A549 treated with RU486 at 1 μM for 4 hours (cell line): Measurements from ENCODE around the gene AURKAIP1. TPM values are rescaled to one million over a fixed set of nuclear protein-coding genes. Genes with fewer than 3 reads are reported as not detected.

Experiments
- total RNA-seq: library from RNA; stranded (reverse); fragments of 200-300 nt; extraction: Qiagen RNA extraction; gene quantifications from 5 replicates; pipeline ENCODE4 v1.2.3, GENCODE V29; 2022; ENCODE audit warnings: low read depth

The AURKAIP1 gene
- total RNA-seq: 99.9 to 181 TPM (median 176 TPM) in 5 replicates

DNA sequence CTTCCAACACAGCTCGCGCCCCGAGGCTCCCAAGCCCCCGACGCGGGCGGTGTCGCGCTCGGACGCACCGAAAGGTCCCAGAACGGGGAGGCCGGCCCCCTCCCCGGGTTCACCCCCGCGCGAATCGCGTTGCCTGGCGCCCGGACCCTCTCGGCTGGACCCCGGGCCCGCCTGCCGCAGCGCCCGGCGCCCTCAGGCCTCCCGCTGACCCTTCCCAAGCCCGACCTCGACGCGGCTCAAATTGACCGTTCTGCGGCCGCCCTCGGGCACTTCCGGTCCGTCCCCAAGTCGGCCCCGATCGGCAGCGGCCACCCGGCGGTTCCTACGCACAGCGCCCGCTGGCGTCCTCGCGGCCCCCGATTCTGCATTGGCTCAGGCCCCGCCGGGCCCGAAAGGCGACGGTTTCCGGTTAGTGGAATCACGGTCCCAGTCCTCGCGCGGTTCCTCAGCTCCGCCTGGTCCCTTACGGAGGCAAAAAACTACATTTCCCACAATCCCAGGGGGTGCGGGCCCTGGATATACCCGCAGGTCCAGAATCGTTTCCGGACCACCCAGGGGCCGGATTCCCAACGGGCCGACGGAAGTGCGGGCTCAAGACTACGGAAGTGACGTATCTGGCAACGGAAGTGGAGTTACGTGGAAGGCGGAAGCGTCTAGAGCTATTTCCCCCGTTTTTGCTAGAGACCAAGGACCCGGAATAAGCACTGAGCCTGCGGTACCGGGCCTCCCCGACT is at the start of gene AURKAIP1:
AURKAIP1 (minus strand) TSS at position 279 of the 734 bp plus-strand sequence. CDS start 451 bp downstream, outside the sequence.

DNA sequence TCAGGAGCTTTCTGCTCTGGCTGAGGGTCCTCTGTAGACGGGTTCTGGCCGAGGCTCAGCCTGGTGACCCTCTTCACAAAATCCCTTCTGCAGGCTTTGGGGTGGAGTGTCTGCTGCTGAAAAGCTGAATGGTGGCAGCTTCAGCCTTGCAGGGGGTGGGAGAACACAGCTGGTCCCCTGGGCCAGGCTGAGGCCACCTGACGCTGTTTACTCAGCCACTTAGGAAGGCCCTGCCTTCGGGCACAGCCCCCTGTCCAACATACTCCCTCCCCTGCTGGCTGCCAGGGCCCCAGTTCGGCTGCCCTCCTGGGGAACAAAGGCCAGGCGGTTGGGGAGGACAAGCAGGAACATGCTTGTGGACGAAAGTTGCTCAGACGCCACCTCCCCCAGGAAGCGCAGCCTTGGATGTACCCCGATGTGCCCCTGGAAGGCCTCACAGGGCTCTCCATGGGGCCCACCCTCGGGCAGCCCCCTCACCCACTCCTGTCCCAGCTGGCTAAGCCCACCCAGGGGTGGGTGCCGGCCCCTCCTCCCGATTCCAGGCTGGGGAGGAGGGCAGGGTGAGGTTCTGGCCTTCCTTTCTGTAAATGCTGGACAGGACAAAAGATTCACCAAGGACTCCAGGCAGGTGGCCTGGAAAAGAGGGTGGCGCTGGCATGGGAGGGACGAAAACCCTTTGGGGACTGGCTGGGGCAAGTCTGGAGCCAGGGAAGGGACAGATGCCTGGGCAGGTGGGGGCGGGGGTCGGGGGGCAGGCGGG is 46.3 kb upstream of the AURKAIP1 start, which contains the start of gene ANKRD65:
ANKRD65 (minus strand) TSS at position 130 of the 760 bp plus-strand sequence. CDS start 271 bp downstream, outside the sequence.

GRCh38 chr1:1406821-1407635 is 32.0 kb upstream of the AURKAIP1 start, which contains the start of gene MRPL20:
Gene MRPL20 (minus strand): TSS chr1:1407293. CDS start chr1:1407217, 76 bp downstream.

GRCh38 chr1:1399187-1399871 is 24.3 kb upstream of the AURKAIP1 start, which contains the start of gene CCNL2:
Gene CCNL2 (minus strand): TSS chr1:1399335. CDS start chr1:1399306, 29 bp downstream.

DNA sequence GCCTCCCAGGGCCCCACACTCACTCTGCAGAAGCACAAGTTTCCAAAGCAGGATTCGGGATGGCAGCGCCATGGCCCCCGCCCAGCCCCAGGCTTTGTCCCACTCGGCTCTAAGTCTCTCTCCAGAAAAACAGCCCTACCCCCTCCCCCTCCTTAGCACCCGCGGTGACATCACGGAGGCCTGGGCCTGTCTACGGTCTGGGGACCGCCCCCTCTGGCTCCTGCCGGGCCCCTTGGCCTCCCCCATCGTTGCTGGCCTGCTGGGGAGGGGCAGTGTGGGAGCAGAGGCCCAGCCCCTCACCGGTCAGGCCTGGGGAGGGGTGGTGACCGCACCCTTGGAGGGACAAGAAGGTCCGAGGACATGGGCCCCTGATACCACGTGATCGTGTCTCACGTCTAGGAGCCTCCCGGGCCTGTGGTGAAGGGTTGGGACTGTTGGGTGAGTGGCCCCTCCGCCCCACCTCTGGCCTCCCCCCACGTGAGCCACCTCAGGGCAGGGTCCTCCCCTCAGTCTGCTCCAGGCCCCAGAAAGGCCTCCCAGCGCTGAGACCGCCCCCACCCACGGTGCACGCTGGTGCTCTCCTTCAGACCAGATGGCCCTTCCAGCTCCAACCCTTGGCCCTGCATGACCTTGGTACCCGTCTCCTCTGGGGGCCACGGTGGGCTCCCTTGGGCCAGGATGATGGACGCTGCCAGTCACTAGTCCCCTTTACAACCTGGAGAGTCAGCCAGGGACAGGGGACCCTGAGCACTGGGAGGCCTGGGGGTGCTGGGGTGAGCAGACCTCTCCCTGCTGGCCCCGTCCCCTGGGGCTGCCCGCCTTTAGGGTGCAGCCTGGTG is 16.4 kb downstream of the AURKAIP1 start, which contains the start of gene MXRA8:
MXRA8 (minus strand) TSS at position 123 of the 839 bp plus-strand sequence; CDS start at position 72, 51 bp downstream.

GRCh38 chr1:1349256-1350012 is 25.6 kb downstream of the AURKAIP1 start, which contains the start of gene DVL1:
Gene DVL1 (minus strand): TSS chr1:1349418. CDS start chr1:1349065, 353 bp downstream.

GRCh38 chr1:1331068-1331965 is 43.7 kb downstream of the AURKAIP1 start, which contains the start of gene TAS1R3:
Gene TAS1R3 (plus strand): TSS chr1:1331280. CDS start chr1:1331346, 66 bp downstream.

DNA sequence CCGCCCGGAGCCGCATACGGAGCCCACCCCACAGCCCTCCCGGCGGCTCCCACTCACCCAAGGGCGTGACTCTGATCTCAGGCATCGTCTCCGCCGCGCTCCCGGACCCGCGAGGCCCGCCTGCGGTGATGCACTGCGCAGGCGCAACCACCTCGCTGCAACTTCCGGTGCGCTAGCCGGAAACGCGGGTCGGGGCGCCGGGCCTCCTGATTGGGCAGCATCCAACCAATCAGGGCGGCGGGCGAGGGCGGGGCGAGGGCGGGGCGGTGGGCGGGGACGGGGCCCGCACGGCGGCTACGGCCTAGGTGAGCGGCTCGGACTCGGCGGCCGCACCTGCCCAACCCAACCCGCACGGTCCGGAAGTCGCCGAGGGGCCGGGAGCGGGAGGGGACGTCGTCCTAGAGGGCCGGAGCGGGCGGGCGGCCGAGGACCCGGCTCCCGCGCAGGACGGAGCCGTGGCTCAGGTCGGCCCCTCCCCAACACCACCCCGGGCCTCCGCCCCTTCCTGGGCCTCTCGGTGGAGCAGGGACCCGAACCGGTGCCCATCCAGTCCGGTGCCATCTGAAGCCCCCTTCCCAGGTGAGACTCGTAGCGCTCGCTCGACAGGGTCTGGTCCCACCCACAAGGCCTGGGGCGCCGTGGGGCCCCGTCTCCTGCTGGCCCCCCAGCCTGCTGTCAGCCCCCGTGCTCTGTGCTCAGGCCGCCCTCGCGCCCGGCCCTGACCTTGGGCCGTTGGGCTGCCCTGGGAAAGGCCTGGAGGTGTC is 50.3 kb downstream of the AURKAIP1 start, which contains the start of the genes CPTP and INTS11:
CPTP (plus strand) TSS at position 279 of the 764 bp plus-strand sequence. CDS start 2,109 bp downstream, outside the sequence.
INTS11 (minus strand) TSS at position 137 of the 764 bp plus-strand sequence; CDS start at position 85, 52 bp downstream.

Other genes starting within 250 kb of the AURKAIP1 start
- not detected in 5 replicates for gene TTLL10, start 201.3 kb downstream of the AURKAIP1 start, total RNA-seq
- gene TNFRSF18, start 168.6 kb downstream of the AURKAIP1 start, total RNA-seq: not detected in 5 replicates
- 0.22 TPM in 1 of 5 replicates, not detected in the others for gene TNFRSF4, start 161.1 kb downstream of the AURKAIP1 start, total RNA-seq
- gene SDF4, start 143.2 kb downstream of the AURKAIP1 start, total RNA-seq: 105 to 136 TPM (median 127 TPM) in 5 replicates
- gene B3GALT6, start 143.0 kb downstream of the AURKAIP1 start, total RNA-seq: 11.0 to 22.5 TPM (median 21.8 TPM) in 5 replicates
- gene C1QTNF12, start 128.5 kb downstream of the AURKAIP1 start, total RNA-seq: 0.59 to 1.7 TPM (median 1.1 TPM) in 5 replicates
- gene UBE2J2, start 101.4 kb downstream of the AURKAIP1 start, total RNA-seq: 35.9 to 51.0 TPM (median 48.6 TPM) in 5 replicates
- 0.68 to 1.3 TPM (median 1.2 TPM) in 5 replicates for gene SCNN1D, start 94.8 kb downstream of the AURKAIP1 start, total RNA-seq
- gene ACAP3, start 67.3 kb downstream of the AURKAIP1 start, total RNA-seq: 8.1 to 17.8 TPM (median 13.7 TPM) in 5 replicates
- gene PUSL1, start 66.6 kb downstream of the AURKAIP1 start, total RNA-seq: 16.5 to 29.3 TPM (median 22.8 TPM) in 5 replicates
- gene INTS11, start 50.5 kb downstream of the AURKAIP1 start, total RNA-seq: 47.7 to 61.4 TPM (median 58.1 TPM) in 5 replicates
- gene CPTP, start 50.4 kb downstream of the AURKAIP1 start, total RNA-seq: 13.1 to 20.9 TPM (median 18.3 TPM) in 5 replicates
- 0.08 to 0.14 TPM (median 0.12 TPM) in 5 replicates for gene TAS1R3, start 43.9 kb downstream of the AURKAIP1 start, total RNA-seq
- gene DVL1, start 25.8 kb downstream of the AURKAIP1 start, total RNA-seq: 44.0 to 77.6 TPM (median 71.9 TPM) in 5 replicates
- gene MXRA8, start 16.7 kb downstream of the AURKAIP1 start, total RNA-seq: 0.16 to 1.0 TPM (median 0.27 TPM) in 4 of 5 replicates, not detected in the other
- 36.2 to 57.5 TPM (median 50.3 TPM) in 5 replicates for gene CCNL2, start 24.1 kb upstream of the AURKAIP1 start, total RNA-seq
- gene MRPL20, start 32.1 kb upstream of the AURKAIP1 start, total RNA-seq: 127 to 156 TPM (median 138 TPM) in 5 replicates
- gene ANKRD65, start 46.1 kb upstream of the AURKAIP1 start, total RNA-seq: not detected in 5 replicates
- gene VWA1, start 60.5 kb upstream of the AURKAIP1 start, total RNA-seq: 4.8 to 16.5 TPM (median 14.4 TPM) in 5 replicates
- not detected in 5 replicates for gene ATAD3C, start 74.5 kb upstream of the AURKAIP1 start, total RNA-seq
- gene ATAD3B, start 96.6 kb upstream of the AURKAIP1 start, total RNA-seq: 1.6 to 3.3 TPM (median 3.2 TPM) in 5 replicates
- gene ATAD3A, start 137.0 kb upstream of the AURKAIP1 start, total RNA-seq: 28.2 to 40.1 TPM (median 37.3 TPM) in 5 replicates
- 0.22 to 0.52 TPM (median 0.36 TPM) in 5 replicates for gene TMEM240, start 165.4 kb upstream of the AURKAIP1 start, total RNA-seq
- 92.5 to 114 TPM (median 109 TPM) in 5 replicates for gene SSU72, start 199.7 kb upstream of the AURKAIP1 start, total RNA-seq
- 5.2 to 10.5 TPM (median 8.0 TPM) in 5 replicates for gene FNDC10, start 224.9 kb upstream of the AURKAIP1 start, total RNA-seq
- gene MIB2, start 240.3 kb upstream of the AURKAIP1 start, total RNA-seq: 8.3 to 20.2 TPM (median 17.1 TPM) in 5 replicates